GM19240 (cell line): ENCODE data around the gene PUM2.

Source experiments
- DNase-seq: peaks from one replicate; pipeline ENCODE4 v3.0.0; 2011; ENCODE audit warnings: low spot score; ENCODE audit not compliant: insufficient read length

Gene PUM2

DNA sequence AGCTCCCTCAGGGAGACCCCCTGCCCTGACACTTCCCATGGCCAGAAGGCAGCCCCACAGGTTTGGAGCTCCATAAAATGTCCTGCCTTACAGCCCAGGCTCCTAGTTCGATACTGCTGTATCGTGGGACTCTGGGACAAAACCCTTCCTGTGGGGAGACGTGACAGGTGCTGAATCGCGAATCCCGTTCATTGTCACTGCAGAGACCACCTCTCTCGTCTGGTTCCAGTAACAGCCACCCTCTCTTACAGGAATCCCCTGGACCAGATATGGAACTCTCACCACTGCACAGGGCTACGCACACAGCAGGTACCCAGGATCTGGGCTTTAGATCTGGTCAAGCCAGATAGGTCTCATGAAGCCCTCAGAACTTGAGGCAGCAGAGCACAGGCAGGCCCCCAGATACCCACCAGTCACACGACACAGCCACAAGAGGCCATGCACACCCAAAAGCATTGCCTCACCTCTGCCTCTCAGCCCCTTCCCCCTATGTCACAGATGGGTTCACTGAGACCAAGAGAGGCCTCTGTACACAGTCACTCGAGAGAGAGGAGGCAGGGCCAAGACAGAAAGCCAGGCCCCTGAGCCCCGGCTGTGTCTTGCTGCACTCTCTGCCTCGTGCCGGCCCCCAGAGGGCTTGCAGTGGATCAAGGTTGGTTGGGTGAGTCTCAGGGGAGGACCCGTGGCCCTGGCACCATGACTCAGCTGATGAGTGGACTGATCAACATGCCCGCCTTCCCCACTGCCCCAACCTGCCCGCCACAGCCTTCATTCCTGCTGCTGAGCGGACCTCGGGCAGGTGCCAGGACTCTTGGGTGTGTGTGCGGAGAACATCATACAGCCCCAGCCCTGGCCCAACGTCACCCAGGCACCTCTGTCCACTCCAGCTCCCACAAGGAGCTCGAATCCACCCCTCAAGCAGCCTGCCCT is 133.3 kb downstream of the PUM2 start:
- no peak for DNase-seq

DNA sequence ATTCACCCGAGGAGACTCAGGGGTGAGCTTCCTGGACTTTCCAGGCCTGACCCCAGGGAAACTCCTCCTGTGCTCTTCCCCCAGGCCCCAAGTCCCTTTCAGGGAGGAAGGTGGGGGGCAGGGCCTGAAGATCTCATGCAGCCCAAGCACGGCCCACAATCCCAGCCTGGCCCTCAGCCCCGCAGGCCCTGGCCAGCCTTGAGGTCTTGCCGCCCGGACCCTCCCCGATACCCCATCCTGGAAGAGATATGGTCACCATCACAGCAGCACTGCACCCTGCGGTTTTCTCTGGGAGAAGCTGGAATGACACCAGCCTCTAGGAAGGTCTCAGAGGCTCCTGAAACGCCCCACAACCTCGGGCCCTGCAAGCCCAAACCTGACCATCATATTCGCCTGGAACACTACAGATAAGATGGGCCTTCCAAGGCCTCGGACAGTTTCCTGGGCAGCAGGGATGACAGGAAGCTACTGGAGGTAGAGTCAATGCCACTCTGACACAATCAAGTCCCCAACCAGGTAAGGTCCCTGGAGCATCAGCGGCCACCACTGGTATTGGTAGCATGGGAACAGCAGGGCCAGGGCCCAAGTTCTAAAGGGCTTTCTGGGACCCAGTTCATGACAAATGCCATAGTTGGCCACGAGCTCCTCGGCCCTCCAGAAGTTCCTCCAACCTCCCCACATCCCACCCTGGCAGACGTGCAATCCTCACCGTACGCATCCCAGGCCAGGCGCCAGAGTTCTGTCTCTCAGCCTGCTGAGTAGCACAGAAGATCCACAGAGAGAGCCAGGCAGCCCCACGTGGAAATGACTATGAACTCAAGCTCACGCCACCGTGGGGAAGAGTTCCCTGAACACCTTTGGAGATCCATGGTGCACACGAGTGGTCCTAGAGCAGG is 134.3 kb downstream of the PUM2 start:
- no peak for DNase-seq

DNA sequence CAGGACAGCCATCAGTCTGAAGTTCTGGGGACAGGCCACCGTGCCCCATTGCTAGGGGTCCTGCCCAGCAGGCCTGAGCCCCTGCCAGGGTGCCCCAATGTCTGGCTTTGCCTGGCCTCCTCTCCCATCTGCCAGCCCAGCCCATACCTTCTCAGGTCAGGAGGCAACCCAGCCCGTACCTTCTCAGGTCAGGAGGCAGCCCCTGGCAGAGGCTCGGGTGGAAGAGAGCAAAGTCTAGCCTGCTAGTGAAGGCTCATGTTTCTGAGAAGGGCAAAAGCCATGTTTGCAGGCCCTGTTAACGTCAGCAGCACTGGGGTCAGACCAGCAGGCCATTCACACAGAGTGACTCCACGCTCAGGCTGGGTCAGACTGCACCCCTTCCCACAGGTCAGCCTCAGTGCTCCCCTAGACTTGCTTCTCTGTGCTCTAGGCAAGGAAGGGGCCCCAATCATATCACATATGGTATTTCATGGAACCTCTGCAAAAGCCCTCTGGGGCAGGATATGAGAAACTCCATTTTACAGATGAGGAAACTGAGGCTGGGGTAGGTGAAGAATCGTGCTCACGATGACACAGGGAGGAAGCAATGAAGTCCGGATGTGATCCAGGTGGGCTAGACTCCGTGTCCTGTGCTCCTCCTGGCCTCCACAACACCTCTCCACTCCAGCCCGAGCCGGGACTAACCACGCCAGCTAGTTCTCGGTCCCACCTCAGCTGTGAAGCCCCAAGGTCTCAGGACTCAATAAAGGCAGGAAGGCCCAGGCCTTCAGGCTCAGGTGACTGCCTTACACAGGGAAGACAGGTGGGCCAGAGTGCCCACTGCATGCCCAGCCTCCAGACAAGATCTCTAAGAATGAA is 135.2 kb downstream of the PUM2 start:
- DNase-seq = no peak

DNA sequence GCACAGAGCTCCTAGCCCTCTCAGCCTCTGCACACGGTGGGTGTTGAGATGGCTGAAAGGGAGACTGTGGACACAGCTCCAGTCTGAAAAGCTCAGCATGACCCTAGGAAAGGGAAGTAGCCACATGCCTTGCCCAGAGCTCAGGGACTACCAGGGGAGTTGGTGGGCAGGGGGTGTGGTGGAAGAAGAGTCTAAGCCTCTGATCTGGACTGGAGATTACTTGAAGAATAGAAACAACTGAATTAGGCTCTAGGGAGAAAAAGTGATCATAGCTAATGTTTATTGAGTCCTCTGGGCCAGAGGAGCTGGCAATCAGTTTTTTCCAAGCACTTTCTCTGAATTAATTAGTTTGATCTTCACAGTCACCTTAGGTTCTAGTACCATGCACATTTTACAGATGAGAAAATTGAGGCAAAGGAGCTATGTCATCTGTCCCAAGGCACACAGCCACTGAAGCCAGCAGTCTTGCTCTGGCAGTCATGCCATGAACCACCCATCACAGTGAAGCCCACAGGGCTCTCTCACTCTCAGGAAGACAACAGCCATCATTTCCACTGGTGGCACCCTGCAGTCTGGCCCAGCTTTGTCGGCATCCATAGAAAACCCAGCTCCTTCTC is 136.0 kb downstream of the PUM2 start:
- DNase-seq = no peak

DNA sequence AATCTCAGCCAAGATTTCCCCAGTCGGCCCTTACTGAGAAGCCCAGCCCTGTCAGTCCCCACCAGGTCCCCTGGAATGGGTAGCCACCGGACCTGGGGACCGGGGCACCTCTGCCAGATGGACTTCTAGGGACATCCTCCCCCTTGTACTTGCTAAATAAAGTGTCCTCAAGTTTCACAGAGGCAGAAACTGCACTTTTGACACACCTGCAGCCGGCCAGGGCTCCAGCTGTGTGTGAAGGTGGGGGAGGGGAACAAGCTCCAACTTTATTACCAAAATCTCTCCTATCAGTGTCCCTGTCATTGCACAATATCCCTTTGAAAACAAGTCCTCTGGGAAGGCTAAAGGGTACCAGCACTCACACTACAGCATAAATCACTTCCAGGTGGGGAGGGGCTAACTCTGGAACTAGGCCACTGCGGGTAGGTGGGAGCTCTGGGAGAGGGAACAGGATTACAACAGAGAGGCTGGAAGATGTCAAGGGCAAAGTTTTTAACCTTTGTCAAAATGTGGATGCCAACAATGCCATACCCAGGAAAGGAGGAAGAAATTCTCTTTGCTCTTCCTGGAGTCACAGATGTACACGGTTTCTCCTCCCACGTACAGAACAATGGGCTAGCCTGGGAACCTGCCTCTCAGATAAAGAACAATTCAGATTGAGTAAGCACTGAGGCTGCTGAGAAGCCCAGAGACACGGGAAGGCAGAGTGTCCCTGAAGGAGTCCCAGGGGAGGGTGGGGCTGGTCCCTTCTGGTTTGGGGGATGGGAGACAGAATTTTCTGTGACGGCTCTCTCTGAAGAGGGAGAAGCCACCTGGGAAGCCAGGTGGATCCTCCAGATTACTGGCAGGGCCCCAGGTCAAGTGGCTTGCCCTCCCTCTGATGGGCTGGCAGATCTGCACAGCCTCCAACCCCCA is 136.7 kb downstream of the PUM2 start:
- no peak for DNase-seq

DNA sequence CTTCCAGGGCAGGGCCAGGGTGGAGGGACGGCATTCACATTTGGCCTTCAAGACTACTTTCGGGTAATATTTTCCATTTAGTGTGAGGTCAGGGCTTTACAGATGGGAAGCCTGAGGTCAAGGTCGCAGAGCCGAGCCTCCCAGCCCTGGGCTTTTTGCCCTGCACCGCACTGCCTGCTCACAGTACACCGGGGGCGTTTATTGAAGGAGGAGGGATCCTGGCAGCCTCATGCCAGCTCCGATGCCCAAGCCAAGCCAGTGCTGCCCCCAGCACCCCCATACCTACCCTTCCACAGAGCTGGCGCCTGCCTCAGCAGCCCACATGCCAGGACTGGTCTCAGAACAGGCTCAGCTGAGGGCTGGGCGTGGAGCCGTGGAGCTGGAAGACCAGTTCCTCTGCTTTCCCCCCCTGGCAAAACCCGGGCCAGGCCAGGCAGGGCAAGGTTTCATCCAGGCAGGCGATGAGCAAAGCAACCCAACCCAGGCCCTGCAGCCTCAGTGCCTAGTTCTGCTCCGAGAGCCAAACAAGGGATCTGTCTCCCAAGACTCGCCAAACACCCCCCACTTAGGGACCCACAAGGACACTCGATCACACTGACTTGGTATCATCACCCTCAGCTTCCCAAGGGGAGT is 137.7 kb downstream of the PUM2 start:
- no peak for DNase-seq

DNA sequence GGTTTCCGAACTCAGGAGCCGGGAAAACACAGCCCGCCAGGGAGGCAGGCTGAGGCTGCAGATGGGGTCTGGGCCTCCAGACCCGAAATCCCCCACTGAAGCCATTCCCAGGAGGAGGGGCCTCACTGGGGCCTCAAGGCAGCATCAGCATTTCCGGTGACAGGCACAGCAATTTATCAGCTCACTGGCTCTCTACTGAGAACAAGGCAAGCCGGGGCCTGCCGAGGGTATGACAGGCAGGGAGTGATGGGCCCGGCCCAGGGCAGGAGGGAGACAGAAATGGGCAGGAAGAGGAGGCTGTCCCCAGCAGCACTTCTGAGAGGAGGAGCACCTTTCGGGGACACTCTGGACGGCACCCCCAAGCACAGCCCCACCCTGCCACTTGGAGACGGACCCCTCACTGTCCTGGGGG is 138.2 kb downstream of the PUM2 start:
- DNase-seq = no peak

DNA sequence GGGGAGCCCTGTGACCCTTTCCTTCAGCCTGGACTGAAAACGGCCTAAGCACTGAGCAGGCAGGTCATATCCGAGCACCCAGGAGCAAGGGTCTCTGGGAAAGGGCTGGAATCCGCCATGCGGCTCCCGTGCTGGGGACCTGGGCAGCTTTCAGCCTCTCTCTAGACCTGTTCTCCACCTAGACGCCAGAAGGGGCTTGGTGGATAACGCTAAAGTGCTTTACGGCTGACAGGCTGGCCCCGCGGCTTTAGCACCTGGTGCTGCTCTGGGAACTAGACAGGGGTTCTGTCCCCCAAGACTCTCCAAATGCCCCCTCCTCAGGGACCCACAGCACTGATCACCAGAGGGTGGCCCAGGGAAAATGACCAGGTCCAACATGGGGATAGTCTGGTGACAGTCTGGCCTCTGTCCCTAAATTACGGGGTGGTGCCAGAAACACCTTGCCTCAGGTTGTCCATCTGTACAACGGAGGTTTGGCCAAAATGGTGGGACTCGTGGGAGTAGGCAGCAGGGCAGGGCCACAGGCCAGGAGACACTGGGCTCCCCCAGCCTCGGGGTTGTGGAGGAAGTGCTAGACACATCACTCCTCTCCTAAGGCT is 138.7 kb downstream of the PUM2 start:
- no peak for DNase-seq

DNA sequence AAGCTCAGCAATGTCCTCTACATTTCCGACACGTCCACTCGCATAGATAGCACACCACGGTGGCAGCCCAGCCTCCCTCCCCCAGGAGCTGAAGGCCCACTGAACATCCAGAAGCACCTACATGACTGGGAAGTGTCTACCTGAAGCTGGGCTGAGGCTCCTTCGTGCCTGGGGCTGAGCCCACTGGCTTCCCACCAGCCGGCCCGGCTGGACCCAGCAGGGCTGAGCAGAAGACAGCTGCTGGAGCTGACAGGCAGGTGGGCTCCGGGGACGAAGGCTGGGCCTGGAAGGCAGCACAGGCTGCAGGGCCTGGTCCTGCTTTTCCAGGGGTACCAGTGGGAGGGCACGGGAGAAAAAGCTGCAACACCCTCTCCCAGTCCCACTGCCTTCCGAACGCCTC is 139.2 kb downstream of the PUM2 start:
- no peak for DNase-seq

DNA sequence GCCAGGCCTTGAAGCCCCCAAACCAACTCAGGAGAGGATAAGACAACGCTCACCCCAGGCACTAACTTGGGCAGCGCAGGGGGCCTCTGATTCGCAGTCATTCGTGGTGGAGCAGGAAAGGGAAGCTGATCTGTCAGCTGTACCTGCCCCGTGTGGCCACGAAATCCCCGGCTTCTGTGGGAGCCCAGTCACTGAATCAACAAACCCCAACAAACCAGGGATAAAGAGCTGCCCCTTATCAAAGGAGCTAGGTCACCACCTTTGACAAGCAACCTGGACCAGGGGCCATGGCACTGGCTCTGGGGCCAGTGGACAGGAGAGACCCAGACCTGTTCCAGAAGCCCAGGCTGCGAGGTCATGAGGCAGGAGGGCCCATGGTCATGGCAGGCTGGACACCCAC is 140.2 kb downstream of the PUM2 start:
- DNase-seq = no peak

DNA sequence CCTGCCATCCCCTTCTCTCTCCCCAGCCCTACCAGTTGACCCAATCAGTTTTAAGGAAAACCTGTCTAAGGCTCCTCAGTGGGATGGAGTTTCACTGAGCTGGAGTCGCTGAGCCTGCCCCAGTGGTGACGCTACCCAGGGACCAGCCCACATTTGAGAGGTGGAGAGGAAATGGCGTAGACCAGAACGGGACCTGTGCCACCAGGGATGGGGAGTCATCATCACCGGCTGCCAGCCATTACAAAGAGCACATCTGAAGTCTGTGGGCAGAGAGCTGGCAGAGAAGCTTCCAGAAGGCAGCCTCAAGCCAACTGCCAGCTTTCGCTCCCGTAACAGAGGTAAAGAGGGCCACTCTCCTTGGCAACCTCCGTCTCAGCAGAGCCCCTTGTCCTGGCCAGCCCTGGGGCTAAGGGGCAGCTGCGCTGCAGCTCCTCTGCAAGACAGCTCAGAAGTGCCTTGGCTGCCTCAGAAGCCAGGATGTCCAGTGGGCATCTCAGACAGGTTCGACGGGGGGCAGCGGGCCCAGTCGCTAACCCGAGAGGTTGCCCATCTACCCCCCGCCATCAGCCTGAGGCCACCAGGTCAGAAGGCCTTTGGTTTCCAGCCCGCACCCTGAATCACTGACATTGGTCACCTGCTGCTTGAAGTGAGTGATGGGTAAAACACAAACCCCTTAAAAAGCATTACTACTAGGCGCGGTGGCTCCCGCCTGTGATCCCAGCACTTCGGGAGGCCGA is 141.1 kb downstream of the PUM2 start:
- no peak for DNase-seq

DNA sequence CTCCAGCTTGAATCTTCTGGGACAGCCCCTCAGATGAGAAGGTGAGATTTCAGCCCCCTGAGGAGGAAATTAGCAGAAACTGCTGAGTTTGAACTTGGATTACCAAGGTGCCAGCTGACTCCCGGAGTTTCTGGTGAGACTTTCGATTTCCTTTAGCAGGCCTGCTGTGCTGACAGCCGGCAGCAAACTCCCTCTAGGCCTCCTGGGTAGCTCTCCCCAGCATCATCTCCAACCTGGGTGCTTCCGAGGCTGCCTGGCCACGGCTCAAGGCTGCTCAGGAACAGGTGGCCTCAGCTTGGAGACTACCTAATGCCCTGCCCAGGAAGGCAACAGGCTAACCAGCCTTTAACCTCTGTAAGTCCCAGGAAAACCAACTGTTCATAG is 142.2 kb downstream of the PUM2 start:
- no peak for DNase-seq

DNA sequence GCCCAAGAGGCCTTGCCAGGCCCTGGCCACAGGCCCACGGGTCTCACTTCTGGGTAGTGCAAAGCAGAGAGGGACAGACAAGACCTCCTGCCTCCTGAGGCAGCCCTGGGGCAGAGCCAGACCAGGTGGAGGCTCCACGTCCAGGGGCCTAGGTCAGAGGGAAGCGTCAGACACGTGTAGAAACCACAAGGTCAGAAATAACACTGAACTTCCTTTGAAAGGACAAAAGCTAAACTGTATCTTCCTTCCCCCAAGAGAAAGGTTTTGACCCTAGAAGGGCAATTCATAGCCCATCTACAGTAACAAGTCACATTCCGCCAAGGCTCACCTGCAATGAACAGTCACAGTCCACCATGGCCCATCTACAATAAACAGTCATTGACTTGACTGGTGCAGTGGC is 143.6 kb downstream of the PUM2 start:
- DNase-seq = no peak

DNA sequence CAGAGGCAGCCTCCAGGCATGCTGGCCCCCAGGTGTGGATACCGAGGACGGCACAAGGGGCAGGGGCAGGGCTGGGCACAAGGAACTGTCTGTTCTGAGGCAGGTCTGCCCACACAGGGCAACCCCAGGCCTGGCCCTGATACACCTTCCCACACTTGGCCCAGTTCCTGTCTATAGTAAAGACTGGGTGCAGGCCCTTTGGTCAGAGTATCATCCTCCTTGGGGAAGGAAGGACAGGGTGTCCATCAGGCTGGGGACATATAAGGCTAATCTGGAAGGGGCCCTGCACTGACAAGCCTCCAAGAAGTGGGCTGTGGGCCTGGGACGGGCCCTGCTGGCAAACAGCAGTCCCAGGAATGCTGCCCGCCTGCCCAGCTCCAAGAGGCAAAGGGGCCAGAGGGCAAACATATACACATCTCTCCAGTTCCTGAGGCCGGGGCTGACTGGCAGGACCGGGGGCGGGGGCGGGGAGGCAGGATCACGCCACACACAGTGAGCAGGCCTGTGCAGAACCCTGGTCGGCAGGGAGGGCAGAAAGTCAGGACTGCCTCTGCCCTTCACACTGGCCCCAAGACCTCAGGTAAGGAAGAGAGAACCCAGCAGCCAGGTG is 144.6 kb downstream of the PUM2 start:
- DNase-seq = no peak

DNA sequence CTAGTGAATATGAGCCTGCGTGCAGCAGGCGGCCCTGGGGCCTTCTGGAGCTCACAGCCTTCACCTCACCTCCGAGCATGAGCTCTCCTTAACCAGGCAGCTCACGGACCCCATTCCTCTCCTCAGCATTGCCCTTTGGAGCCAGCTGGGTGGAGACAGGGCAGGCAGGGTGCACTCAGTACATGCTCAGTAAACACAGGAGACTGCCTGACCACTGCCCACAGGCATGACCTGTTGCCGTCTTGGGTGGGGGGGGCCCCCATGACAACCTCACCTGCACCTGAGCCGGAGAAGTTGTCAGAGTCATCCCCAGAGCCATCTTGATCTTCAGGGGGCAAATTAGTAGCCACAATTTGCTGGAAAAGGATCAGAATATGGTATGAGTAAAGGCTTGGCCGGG is 145.6 kb downstream of the PUM2 start:
- no peak for DNase-seq

DNA sequence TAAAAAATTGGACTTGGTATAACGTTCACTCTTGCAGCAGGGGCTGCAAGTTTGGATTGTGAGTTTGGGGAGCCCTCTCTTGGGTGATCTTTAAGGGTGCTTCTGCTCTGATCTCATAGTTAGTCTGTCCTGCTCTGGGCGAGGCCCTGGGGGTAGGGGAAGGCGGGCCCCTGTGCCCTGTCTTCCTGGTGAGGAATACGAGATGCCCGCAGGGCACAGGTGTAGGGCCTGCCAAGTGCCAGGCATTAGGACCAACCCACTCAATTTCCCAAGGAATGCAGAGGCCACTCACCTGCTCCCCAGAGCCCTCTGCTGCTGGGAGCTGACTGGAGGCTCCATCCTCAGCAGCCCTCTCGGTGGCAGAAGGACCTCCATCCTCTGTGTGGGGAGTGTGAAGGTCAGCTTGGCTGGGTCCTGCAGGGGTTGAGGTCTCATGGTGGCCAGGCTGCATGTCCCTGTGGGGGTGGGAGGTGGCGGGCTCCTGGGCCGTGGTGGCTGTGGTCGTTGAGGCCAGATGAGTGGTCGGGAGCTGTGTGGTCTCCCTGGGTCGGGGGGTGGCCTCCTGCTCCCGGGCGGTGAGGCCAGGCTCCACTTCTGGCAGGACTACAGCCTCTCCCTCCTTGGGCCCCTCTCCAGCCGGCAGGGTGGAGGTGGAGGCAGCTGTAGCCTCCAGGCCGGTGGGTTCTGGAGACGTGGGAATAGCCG is 147.0 kb downstream of the PUM2 start:
- DNase-seq = no peak

DNA sequence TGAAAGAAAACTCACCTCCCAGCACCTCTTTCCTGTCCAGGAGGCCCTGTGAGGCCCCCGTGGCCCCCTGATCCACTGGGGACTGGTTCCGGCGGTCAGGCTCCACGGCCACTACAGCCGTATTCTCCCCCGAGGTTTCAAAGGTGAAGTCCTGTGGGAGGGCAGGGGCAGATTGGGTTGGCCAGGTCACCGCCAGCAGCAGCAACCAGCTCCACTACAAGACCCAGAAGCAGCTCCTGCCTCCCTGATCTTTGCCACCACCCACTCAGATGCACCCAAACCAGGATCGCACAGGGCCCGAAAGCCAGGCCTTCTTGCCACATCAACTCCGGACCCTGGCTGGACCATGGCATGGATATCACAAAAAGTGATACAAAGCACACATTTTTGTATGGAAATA is 147.6 kb downstream of the PUM2 start:
- DNase-seq = no peak
